NCI-H1092 (cell line): Measurements from ENCODE around the gene TAF1C.
A peak's percentile ranks its signal among the peaks of the same experiment; 100 is the strongest.
"Not testable (repeated sequence)": the region's sequence is repeated elsewhere in the genome, so short reads cannot be mapped to it uniquely, and the experiment has no call there.

Source experiments
- DNase-seq: peaks from one replicate; lab custom pipeline; 2025; lab: John Stamatoyannopoulos, UW

The TAF1C gene

GRCh38 chr16:84207879-84208278 lies 21.0 kb upstream of the TAF1C start:
- no peak for DNase-seq

GRCh38 chr16:84207251-84207650 lies 20.4 kb upstream of the TAF1C start:
- DNase-seq = no peak

GRCh38 chr16:84205976-84206691 lies 19.3 kb upstream of the TAF1C start:
- no peak for DNase-seq

GRCh38 chr16:84205123-84205522 lies 18.3 kb upstream of the TAF1C start:
- not testable (repeated sequence) for DNase-seq

- not testable (repeated sequence) for DNase-seq
Measured at GRCh38 chr16:84204551-84204950, 17.7 kb upstream of the TAF1C start.

GRCh38 chr16:84199861-84200260 lies 13.0 kb upstream of the TAF1C start:
- no peak for DNase-seq

GRCh38 chr16:84199097-84199496 lies 12.2 kb upstream of the TAF1C start:
- no peak for DNase-seq

GRCh38 chr16:84198401-84198800 lies 11.5 kb upstream of the TAF1C start:
- DNase-seq = no peak

GRCh38 chr16:84197466-84198128 lies 10.7 kb upstream of the TAF1C start:
- no peak for DNase-seq

- DNase-seq = no peak
Measured at GRCh38 chr16:84196727-84197394, 10.0 kb upstream of the TAF1C start.

- DNase-seq = no peak
Measured at GRCh38 chr16:84196101-84196500, 9.2 kb upstream of the TAF1C start.

- DNase-seq = no peak
Measured at GRCh38 chr16:84195201-84196093, 8.6 kb upstream of the TAF1C start.

- DNase-seq = peak; percentile 17
Measured at GRCh38 chr16:84194470-84195200, 7.8 kb upstream of the TAF1C start.

GRCh38 chr16:84194018-84194417 lies 7.2 kb upstream of the TAF1C start:
- DNase-seq = no peak

GRCh38 chr16:84193480-84193879 lies 6.6 kb upstream of the TAF1C start:
- no peak for DNase-seq

- DNase-seq = no peak
Measured at GRCh38 chr16:84191466-84191865, 4.6 kb upstream of the TAF1C start.

GRCh38 chr16:84190731-84191388 lies 4.0 kb upstream of the TAF1C start, which contains the start of gene ADAD2:
ADAD2 (plus strand) TSS chr16:84191157; CDS start chr16:84191231, 74 bp downstream.
- no peak for DNase-seq

- no peak for DNase-seq
Measured at GRCh38 chr16:84184775-84185174, 2.1 kb downstream of the TAF1C start.

GRCh38 chr16:84183911-84184591 lies 2.8 kb downstream of the TAF1C start:
- no peak for DNase-seq

GRCh38 chr16:84183572-84183875 lies 3.3 kb downstream of the TAF1C start:
- DNase-seq = no peak
